IPS-20b (cell line): ENCODE measurements around the gene ADI1.

ENCODE experiments used
- H3K27ac ChIP-seq: one replicate; pipeline ENCODE4 v1.5.1; 2013; ENCODE audit warnings: low read length
- H3K27me3 ChIP-seq: 2 replicates; pipeline ENCODE4 v1.6.1; 2013; ENCODE audit warnings: mild to moderate bottlenecking, low read length, inconsistent platforms; ENCODE audit not compliant: insufficient read depth
- H3K36me3 ChIP-seq: 2 replicates; pipeline ENCODE4 v1.6.1; 2013; ENCODE audit warnings: low read depth, mild to moderate bottlenecking, inconsistent platforms, low read length, moderate library complexity; ENCODE audit not compliant: insufficient read depth
- H3K4me1 ChIP-seq: 2 replicates; pipeline ENCODE4 v1.6.1; 2013; ENCODE audit warnings: mild to moderate bottlenecking, control low read depth, inconsistent platforms, low read length, moderate library complexity; ENCODE audit not compliant: insufficient read depth
- H3K4me3 ChIP-seq: 2 replicates; pipeline ENCODE4 v1.5.1; 2013; ENCODE audit warnings: mild to moderate bottlenecking, low read length, inconsistent platforms
- H3K9ac ChIP-seq: 2 replicates; pipeline ENCODE4 v1.6.1; 2013; ENCODE audit warnings: low read depth, mild to moderate bottlenecking, inconsistent platforms, low read length, moderate library complexity
- H3K9me3 ChIP-seq: 2 replicates; pipeline ENCODE4 v1.6.1; 2013; ENCODE audit warnings: mild to moderate bottlenecking, low read depth, low read length, inconsistent platforms; ENCODE audit not compliant: insufficient read depth

The ADI1 gene

DNA sequence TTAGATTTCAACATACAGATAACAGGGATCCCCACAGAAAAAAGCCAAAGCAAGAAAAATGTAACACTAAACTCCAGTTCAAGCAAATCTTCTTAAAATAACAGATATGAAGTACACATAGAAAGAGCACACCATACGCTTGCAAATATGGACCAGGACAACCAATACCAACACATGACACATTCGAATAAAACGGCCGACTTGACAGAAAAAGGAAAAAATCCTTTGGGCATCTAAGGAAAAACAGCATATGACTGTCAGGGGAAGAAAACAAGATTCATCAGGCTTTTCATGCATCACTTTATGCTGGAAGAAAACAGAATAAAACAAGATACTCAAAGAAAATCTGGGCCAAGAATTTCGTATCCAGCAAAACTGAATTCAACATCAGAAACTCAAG is 22.8 kb upstream of the ADI1 start:
- Histone ChIP-seq H3K27ac (no peak overlapping the region), H3K36me3 (peaks cover 71% of the 10 kb centered on the region), H3K9me3 (no peaks in the 10 kb centered on the region), H3K9ac (no peak overlapping the region), H3K4me1 (no peaks in the 10 kb centered on the region), H3K4me3 (no peak overlapping the region), H3K27me3 (no peaks in the 10 kb centered on the region)

DNA sequence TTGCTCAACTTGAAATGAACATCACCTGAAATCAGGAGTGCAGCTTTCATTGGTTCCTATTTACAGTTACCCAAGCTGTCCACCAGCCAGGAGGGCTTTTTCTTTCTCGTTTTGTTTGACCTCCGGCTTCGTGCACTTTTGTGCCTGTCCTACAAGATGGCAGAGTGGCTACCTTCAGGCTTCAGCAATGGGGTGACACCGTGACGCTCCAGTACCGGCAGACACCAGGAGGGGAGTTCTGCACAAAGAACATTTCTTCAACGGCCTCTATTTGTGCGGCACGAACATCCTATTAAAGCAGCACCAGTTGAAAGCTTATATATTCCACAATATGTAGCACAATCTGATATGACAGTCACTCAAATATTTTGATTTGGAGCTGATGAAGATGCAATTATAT is 20.5 kb upstream of the ADI1 start:
- H3K27ac ChIP-seq, result no peak overlapping the region
- no peak overlapping the region for H3K9ac ChIP-seq
- no peaks in the 10 kb centered on the region for H3K4me1 ChIP-seq
- peaks cover 49% of the 10 kb centered on the region for H3K36me3 ChIP-seq
- H3K9me3 ChIP-seq, result no peaks in the 10 kb centered on the region
- no peak overlapping the region for H3K4me3 ChIP-seq
- no peaks in the 10 kb centered on the region for H3K27me3 ChIP-seq

- Histone ChIP-seq H3K9me3 (no peaks in the 10 kb centered on the region), H3K4me1 (0 out of 2 replicates have a peak, but pooled peaks cover 5% of the 10 kb centered on the region), H3K36me3 (peaks cover 21% of the 10 kb centered on the region), H3K4me3 (no peak overlapping the region; the same call in 1 of the 2 replicates), H3K9ac (no peak overlapping the region), H3K27me3 (no peaks in the 10 kb centered on the region), H3K27ac (no peak overlapping the region)
Observed at GRCh38 chr2:3536682-3537632, 17.6 kb upstream of the ADI1 start.

- Histone ChIP-seq H3K4me3 (no peak overlapping the region; the same call in 1 of the 2 replicates), H3K36me3 (peaks cover 14% of the 10 kb centered on the region; the same call in 1 of the 2 replicates), H3K9me3 (no peaks in the 10 kb centered on the region), H3K4me1 (0 out of 2 replicates have a peak, but pooled peaks cover 5% of the 10 kb centered on the region), H3K9ac (no peak overlapping the region), H3K27me3 (no peaks in the 10 kb centered on the region), H3K27ac (no peak overlapping the region)
Observed at GRCh38 chr2:3535794-3536681, 16.7 kb upstream of the ADI1 start.

GRCh38 chr2:3535467-3535793 is 16.1 kb upstream of the ADI1 start:
- H3K9ac ChIP-seq, result no peak overlapping the region
- H3K27ac ChIP-seq, result no peak overlapping the region
- no peaks in the 10 kb centered on the region for H3K9me3 ChIP-seq
- H3K27me3 ChIP-seq, result no peaks in the 10 kb centered on the region
- H3K4me3 ChIP-seq, result no peak overlapping the region
- peaks cover 9% of the 10 kb centered on the region; the same call in 1 of the 2 replicates for H3K36me3 ChIP-seq
- 0 out of 2 replicates have a peak, but pooled peaks cover 5% of the 10 kb centered on the region for H3K4me1 ChIP-seq

GRCh38 chr2:3534251-3534814 is 15.0 kb upstream of the ADI1 start:
- H3K36me3 ChIP-seq, result peaks cover under 1% of the 10 kb centered on the region; the same call in 1 of the 2 replicates
- no peak overlapping the region for H3K4me3 ChIP-seq
- H3K4me1 ChIP-seq, result 0 out of 2 replicates have a peak, but pooled peaks cover 5% of the 10 kb centered on the region
- H3K9me3 ChIP-seq, result no peaks in the 10 kb centered on the region
- H3K9ac ChIP-seq, result no peak overlapping the region
- no peaks in the 10 kb centered on the region for H3K27me3 ChIP-seq
- no peak overlapping the region for H3K27ac ChIP-seq

DNA sequence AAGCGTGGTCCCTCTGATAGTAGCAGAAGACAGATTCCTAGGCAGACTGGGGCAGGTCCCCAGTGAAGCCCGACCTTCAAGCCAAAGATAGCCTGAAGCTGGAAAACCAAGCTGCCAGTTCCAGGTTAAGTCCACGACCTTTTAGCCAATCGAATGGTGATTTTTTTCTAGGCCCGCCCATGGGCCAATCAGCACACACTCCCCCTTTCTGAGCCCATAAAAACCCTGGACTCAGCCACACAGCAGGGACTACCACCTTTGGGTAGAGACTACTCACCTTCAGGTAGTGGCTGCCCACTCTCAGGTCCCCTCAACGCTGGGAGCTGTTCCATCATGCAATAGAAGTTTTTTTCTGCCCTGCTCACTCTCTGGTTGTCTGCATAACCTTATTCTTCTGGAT is 14.5 kb upstream of the ADI1 start:
- Histone ChIP-seq H3K27ac (no peak overlapping the region), H3K4me1 (0 out of 2 replicates have a peak, but pooled peaks cover 5% of the 10 kb centered on the region), H3K27me3 (no peaks in the 10 kb centered on the region), H3K9me3 (no peaks in the 10 kb centered on the region), H3K4me3 (no peak overlapping the region), H3K36me3 (no peaks in the 10 kb centered on the region), H3K9ac (no peak overlapping the region)

- no peaks in the 10 kb centered on the region for H3K27me3 ChIP-seq
- no peak overlapping the region for H3K4me3 ChIP-seq
- 0 out of 2 replicates have a peak, but pooled peaks cover 5% of the 10 kb centered on the region for H3K4me1 ChIP-seq
- no peak overlapping the region for H3K27ac ChIP-seq
- no peaks in the 10 kb centered on the region for H3K9me3 ChIP-seq
- H3K9ac ChIP-seq, result no peak overlapping the region
- no peaks in the 10 kb centered on the region for H3K36me3 ChIP-seq
Observed at GRCh38 chr2:3532941-3533340, 13.6 kb upstream of the ADI1 start.

DNA sequence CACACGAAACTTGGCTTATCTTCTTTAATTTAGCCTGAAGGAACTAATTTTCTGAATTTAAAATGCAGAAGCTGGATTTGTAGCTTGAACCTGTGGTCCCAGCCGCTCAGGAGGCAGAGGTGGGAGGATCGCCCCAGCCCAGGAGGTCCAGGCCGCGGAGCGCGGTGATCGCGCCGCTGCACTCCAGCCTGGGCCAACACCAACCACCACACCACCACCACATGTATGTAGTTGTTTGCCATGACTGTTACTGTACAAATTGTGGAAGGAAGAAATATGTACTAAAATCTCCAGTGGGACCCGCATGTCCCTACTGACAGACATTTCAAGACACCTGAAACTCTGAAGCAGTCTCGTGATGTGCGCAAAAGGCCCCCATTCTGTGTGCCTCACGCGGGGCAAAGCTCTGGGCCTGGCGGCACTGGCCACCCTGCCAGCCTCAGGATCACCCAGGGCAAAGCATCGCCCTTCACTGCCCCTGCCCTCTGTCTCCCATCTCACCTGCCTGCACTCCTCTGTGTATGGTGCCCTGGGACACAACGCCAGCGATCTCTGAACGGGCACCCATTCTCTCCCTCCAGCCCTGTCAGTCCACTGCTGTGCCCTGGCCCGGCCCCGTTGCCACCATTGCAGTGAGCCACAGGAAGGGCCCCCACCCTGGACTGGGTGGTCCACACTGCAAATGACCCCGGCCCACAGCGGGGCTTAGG is 10.1 kb upstream of the ADI1 start:
- no peaks in the 10 kb centered on the region for H3K36me3 ChIP-seq

GRCh38 chr2:3527886-3528785 is 8.8 kb upstream of the ADI1 start:
- no peaks in the 10 kb centered on the region for H3K4me1 ChIP-seq
- no peak overlapping the region for H3K27ac ChIP-seq
- H3K36me3 ChIP-seq, result no peaks in the 10 kb centered on the region
- H3K27me3 ChIP-seq, result no peaks in the 10 kb centered on the region
- H3K9ac ChIP-seq, result no peak overlapping the region
- H3K9me3 ChIP-seq, result no peaks in the 10 kb centered on the region
- H3K4me3 ChIP-seq, result no peak overlapping the region

More for the DNA sequence above, 10.1 kb upstream of the ADI1 start:
- Histone ChIP-seq H3K4me1 (0 out of 2 replicates have a peak, but pooled peaks cover 5% of the 10 kb centered on the region), H3K9ac (no peak overlapping the region), H3K27me3 (no peaks in the 10 kb centered on the region), H3K9me3 (no peaks in the 10 kb centered on the region), H3K27ac (no peak overlapping the region), H3K4me3 (no peak overlapping the region)
